HL-60 (cell line): ENCODE results near the gene NKAIN2.
"Not testable (repeated sequence)": the region's sequence is repeated elsewhere in the genome, so short reads cannot be mapped to it uniquely, and the experiment has no call there.

Experiments used
- DNase-seq, 2 experiments: peaks; one replicate each; pipeline ENCODE4 v3.0.0-alpha.2; 2010 to 2020; ENCODE audit warnings: low read depth in 1 of 2, low spot score in 1 of 2
- H3K27ac ChIP-seq: fragments of 250-450 bp; sonication (Bioruptor Pico); replicated peaks from 2 replicates; pipeline ENCODE4 v1.5.1; 2020; ENCODE audit warnings: mild to moderate bottlenecking, moderate library complexity
- H3K27me3 ChIP-seq: fragments of 250-450 bp; sonication (Bioruptor Pico); 2 replicates; pipeline ENCODE4 v1.5.1; 2021; ENCODE audit warnings: mild to moderate bottlenecking, moderate library complexity; ENCODE audit not compliant: insufficient read depth, poor library complexity, severe bottlenecking
- H3K4me3 ChIP-seq: replicated peaks from 2 replicates; pipeline ENCODE4 v1.5.1; 2011; ENCODE audit warnings: mild to moderate bottlenecking, control low read depth, low read length; ENCODE audit not compliant: insufficient read depth
- CTCF ChIP-seq: IDR thresholded peaks from one replicate; pipeline ENCODE4 v1.5.1; 2011; ENCODE audit warnings: low read length, control low read depth, inconsistent platforms; ENCODE audit not compliant: insufficient read depth
- GABPA ChIP-seq: IDR thresholded peaks from 2 replicates; pipeline ENCODE4 v1.6.1; 2012; ENCODE audit warnings: low read depth
- POLR2AphosphoS5 ChIP-seq: IDR thresholded peaks from 2 replicates; pipeline ENCODE4 v1.6.1; 2012; ENCODE audit warnings: low read depth
- REST ChIP-seq: IDR thresholded peaks from 2 replicates; pipeline ENCODE4 v1.6.1; 2012; ENCODE audit warnings: low read depth; ENCODE audit not compliant: insufficient replicate concordance
- SPI1 ChIP-seq: IDR thresholded peaks from 2 replicates; pipeline ENCODE4 v1.6.1; 2012; ENCODE audit warnings: low read depth, mild to moderate bottlenecking, borderline replicate concordance

NKAIN2 gene

GRCh38 chr6:124164343-124164742, 360.7 kb downstream of the NKAIN2 start:
- H3K27me3 ChIP-seq = no peaks in the 10 kb centered on the region
- H3K4me3 ChIP-seq = no peak overlapping the region
- TF ChIP-seq GABPA = no peak
- no peak for TF ChIP-seq REST
- TF ChIP-seq SPI1 = no peak
- no peak for TF ChIP-seq CTCF
- no peak overlapping the region for H3K27ac ChIP-seq
- no peak for DNase-seq

GRCh38 chr6:124167249-124167648, 363.6 kb downstream of the NKAIN2 start:
- not testable (repeated sequence) for H3K4me3 ChIP-seq, DNase-seq, H3K27me3 ChIP-seq, H3K27ac ChIP-seq

- H3K27ac ChIP-seq = no peak overlapping the region
- H3K27me3 ChIP-seq = no peaks in the 10 kb centered on the region
- TF ChIP-seq POLR2AphosphoS5 (no peak), REST (no peak), SPI1 (no peak), GABPA (no peak), CTCF (no peak)
- no peak for DNase-seq
- H3K4me3 ChIP-seq = no peak overlapping the region
Measured at GRCh38 chr6:124190256-124190655, 386.6 kb downstream of the NKAIN2 start.

- no peak overlapping the region for H3K4me3 ChIP-seq
- H3K27ac ChIP-seq = no peak overlapping the region
- no peak for DNase-seq
- H3K27me3 ChIP-seq = no peaks in the 10 kb centered on the region
- TF ChIP-seq POLR2AphosphoS5 = no peak
- no peak for TF ChIP-seq SPI1
- no peak for TF ChIP-seq CTCF
- TF ChIP-seq GABPA = no peak
- no peak for TF ChIP-seq REST
Measured at GRCh38 chr6:124193132-124193531, 389.5 kb downstream of the NKAIN2 start.
